WTC11 (cell line): ENCODE measurements around the gene RNF43. TPM values are rescaled to one million over a fixed set of nuclear protein-coding genes. Genes with fewer than 3 reads are reported as not detected.

Experiments
- ATAC-seq: fragments of 200-7000 bp; cut with Tn5 transposase; 2 replicates; pipeline ENCODE4 v1.10.0; 2021; ENCODE audit warnings: mild to moderate bottlenecking, moderate library complexity
- CTCF ChIA-PET: fragments of 300-600 bp; sonication (Branson Sonifier 250); formaldehyde crosslinking; loops from one replicate; lab custom pipeline; 2021; ENCODE audit warnings: antibody characterized with exemption; lab: Charles Lee
- POLR2A ChIA-PET: fragments of 350-600 bp; sonication (Branson Sonifier 250); formaldehyde crosslinking; loops from one replicate; lab custom pipeline; 2021; ENCODE audit warnings: antibody characterized with exemption; lab: Charles Lee
- DNase-seq: peaks from one replicate; pipeline ENCODE4 v3.0.0; 2021; ENCODE audit warnings: low spot score
- H3K27ac Mint-ChIP-seq: 2 replicates; pipeline ENCODE4 v1.8.0; 2021; ENCODE audit warnings: mixed read lengths
- H3K27me3 Mint-ChIP-seq: 2 replicates; pipeline ENCODE4 v1.8.0; 2021; ENCODE audit warnings: low read depth, mild to moderate bottlenecking, moderate library complexity, mixed read lengths
- H3K36me3 Mint-ChIP-seq: 2 replicates; pipeline ENCODE4 v1.8.0; 2021; ENCODE audit warnings: mixed read lengths
- H3K4me1 Mint-ChIP-seq: 2 replicates; pipeline ENCODE4 v1.8.0; 2022; ENCODE audit warnings: mixed read lengths
- H3K4me3 Mint-ChIP-seq: 2 replicates; pipeline ENCODE4 v1.8.0; 2021; ENCODE audit warnings: mild to moderate bottlenecking, moderate library complexity, mixed read lengths
- H3K9me3 Mint-ChIP-seq: 2 replicates; pipeline ENCODE4 v1.8.0; 2021; ENCODE audit warnings: mixed read lengths
- AR ChIP-seq: fragments of 250-450 bp; sonication (Bioruptor Pico); IDR thresholded peaks from 2 replicates; pipeline ENCODE4 v1.9.0; 2021; ENCODE audit warnings: mild to moderate bottlenecking
- ATF6 ChIP-seq: sonication (generic); formaldehyde crosslinking; IDR thresholded peaks from 2 replicates; pipeline ENCODE4 v1.8.1; 2023; ENCODE audit warnings: mild to moderate bottlenecking, missing genetic modification reagents
- MXD4 ChIP-seq: fragments of 250-450 bp; sonication (Bioruptor Pico); IDR thresholded peaks from 2 replicates; pipeline ENCODE4 v1.8.0; 2021; ENCODE audit warnings: mild to moderate bottlenecking, moderate library complexity, borderline replicate concordance
- NR1H2 ChIP-seq: sonication (generic); formaldehyde crosslinking; IDR thresholded peaks from 2 replicates; pipeline ENCODE4 v1.9.0; 2021; ENCODE audit warnings: mild to moderate bottlenecking, moderate library complexity, missing genetic modification reagents
- NR2C2 ChIP-seq: sonication (generic); formaldehyde crosslinking; IDR thresholded peaks from 2 replicates; pipeline ENCODE4 v1.8.0; 2022; ENCODE audit warnings: mild to moderate bottlenecking, missing genetic modification reagents
- PRRX2 ChIP-seq: fragments of 250-450 bp; sonication (Bioruptor Pico); IDR thresholded peaks from 2 replicates; pipeline ENCODE4 v1.8.0; 2021; ENCODE audit warnings: mild to moderate bottlenecking
- SMAD3 ChIP-seq: sonication (generic); formaldehyde crosslinking; IDR thresholded peaks from 2 replicates; pipeline ENCODE4 v1.8.0; 2022; ENCODE audit warnings: missing genetic modification reagents, mild to moderate bottlenecking, borderline replicate concordance
- TCF7 ChIP-seq: sonication (generic); formaldehyde crosslinking; IDR thresholded peaks from 2 replicates; pipeline ENCODE4 v1.8.0; 2022; ENCODE audit warnings: mild to moderate bottlenecking, low read depth, missing genetic modification reagents, moderate library complexity
- ZNF121 ChIP-seq: sonication (generic); formaldehyde crosslinking; IDR thresholded peaks from 2 replicates; pipeline ENCODE4 v1.8.0; 2023; ENCODE audit warnings: missing genetic modification reagents
- ZNF138 ChIP-seq: sonication (generic); formaldehyde crosslinking; conservative IDR thresholded peaks from 2 replicates; pipeline ENCODE4 v1.8.1; 2022; ENCODE audit warnings: mild to moderate bottlenecking, moderate library complexity, missing genetic modification reagents
- ZNF232 ChIP-seq: sonication (generic); formaldehyde crosslinking; IDR thresholded peaks from 2 replicates; pipeline ENCODE4 v1.8.0; 2022; ENCODE audit warnings: mild to moderate bottlenecking, missing genetic modification reagents
- ZNF263 ChIP-seq: sonication (generic); formaldehyde crosslinking; IDR thresholded peaks from 2 replicates; pipeline ENCODE4 v1.8.1; 2022; ENCODE audit warnings: low read depth, mild to moderate bottlenecking, moderate library complexity, missing genetic modification reagents
- ZNF423 ChIP-seq: fragments of 250-450 bp; sonication (Bioruptor Pico); IDR thresholded peaks from 2 replicates; pipeline ENCODE4 v2.1.2; 2022; ENCODE audit warnings: mild to moderate bottlenecking, moderate library complexity
- ZNF671 ChIP-seq: fragments of 250-450 bp; sonication (Bioruptor Pico); IDR thresholded peaks from 2 replicates; pipeline ENCODE4 v1.8.0; 2021; ENCODE audit warnings: mild to moderate bottlenecking
- total RNA-seq: library from RNA; stranded (reverse); gene quantifications from 3 replicates; pipeline ENCODE4 v1.2.3, GENCODE V29; 2021
- TF ChIP-seq, protein P1 (sequence below): sonication (generic); formaldehyde crosslinking; IDR thresholded peaks from 2 replicates; pipeline ENCODE4 v1.8.1; 2022; ENCODE audit warnings: mild to moderate bottlenecking, missing genetic modification reagents, moderate library complexity, borderline replicate concordance
- TF ChIP-seq, protein P2 (sequence below): sonication (generic); formaldehyde crosslinking; IDR thresholded peaks from 2 replicates; pipeline ENCODE4 v1.8.0; 2022; ENCODE audit warnings: mild to moderate bottlenecking, missing genetic modification reagents
- TF ChIP-seq, protein P3 (sequence below): sonication (generic); formaldehyde crosslinking; IDR thresholded peaks from 2 replicates; pipeline ENCODE4 v1.8.0; 2023; ENCODE audit warnings: missing genetic modification reagents
- TF ChIP-seq, protein P4 (sequence below): sonication (generic); formaldehyde crosslinking; IDR thresholded peaks from 2 replicates; pipeline ENCODE4 v1.8.0; 2022; ENCODE audit warnings: mild to moderate bottlenecking, missing genetic modification reagents

RNF43 gene
- total RNA-seq, 1 experiment from 2014 or later = 3.6 TPM

DNA sequence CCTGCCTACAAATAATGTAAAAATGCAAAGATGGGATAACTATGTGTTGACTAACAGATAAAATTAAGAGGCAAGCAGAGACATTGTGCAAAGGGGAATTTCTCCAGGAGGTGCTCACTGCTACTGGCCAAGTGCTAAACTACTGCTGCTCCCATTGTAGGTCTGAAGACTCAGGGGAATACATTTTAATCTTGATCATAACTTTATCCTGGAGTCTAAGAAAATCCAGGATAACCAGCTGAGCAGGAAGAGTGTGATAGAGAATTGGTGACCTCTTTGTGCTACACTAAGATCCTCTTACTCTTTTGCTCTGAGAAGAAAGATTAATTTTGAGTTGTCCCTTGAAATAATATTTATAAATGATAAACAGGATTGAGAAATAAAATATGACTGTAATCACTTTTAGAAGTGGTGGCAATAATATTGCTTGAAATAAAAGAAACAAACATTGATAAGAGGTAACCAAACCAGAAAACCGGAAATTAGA lies 5.9 kb downstream of the RNF43 start:
- peaks cover 4% of the 10 kb centered on the region; the same call in 1 of the 2 replicates for H3K27me3 Mint-ChIP-seq
- ChIA-PET CTCF (interaction anchor here (0.6 kb wide), 1 partner anchor 131 kb away, joined by 3 read pairs; the partner anchor contains the start of gene MPO), POLR2A (no interaction called here)
- no peak for DNase-seq
- no peaks in the 10 kb centered on the region for H3K36me3 Mint-ChIP-seq
- ATAC-seq = no peak
- TF ChIP-seq, protein P1, sequence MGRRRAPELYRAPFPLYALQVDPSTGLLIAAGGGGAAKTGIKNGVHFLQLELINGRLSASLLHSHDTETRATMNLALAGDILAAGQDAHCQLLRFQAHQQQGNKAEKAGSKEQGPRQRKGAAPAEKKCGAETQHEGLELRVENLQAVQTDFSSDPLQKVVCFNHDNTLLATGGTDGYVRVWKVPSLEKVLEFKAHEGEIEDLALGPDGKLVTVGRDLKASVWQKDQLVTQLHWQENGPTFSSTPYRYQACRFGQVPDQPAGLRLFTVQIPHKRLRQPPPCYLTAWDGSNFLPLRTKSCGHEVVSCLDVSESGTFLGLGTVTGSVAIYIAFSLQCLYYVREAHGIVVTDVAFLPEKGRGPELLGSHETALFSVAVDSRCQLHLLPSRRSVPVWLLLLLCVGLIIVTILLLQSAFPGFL (CRISPR knock-in tag) = no peak
- TF ChIP-seq AR = no peak
- no peak for TF ChIP-seq NR1H2
- TF ChIP-seq ZNF423 (CRISPR knock-in tag) = no peak
- TF ChIP-seq SMAD3 (CRISPR knock-in tag) = no peak
- TF ChIP-seq PRRX2 (CRISPR knock-in tag) = no peak
- no peak for TF ChIP-seq ZNF138 (CRISPR knock-in tag)
- TF ChIP-seq, protein P2, sequence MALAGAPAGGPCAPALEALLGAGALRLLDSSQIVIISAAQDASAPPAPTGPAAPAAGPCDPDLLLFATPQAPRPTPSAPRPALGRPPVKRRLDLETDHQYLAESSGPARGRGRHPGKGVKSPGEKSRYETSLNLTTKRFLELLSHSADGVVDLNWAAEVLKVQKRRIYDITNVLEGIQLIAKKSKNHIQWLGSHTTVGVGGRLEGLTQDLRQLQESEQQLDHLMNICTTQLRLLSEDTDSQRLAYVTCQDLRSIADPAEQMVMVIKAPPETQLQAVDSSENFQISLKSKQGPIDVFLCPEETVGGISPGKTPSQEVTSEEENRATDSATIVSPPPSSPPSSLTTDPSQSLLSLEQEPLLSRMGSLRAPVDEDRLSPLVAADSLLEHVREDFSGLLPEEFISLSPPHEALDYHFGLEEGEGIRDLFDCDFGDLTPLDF = no peak
- TF ChIP-seq ZNF671 (CRISPR knock-in tag) = no peak
- no peak for TF ChIP-seq NR2C2
- TF ChIP-seq ZNF263 (CRISPR knock-in tag) = no peak
- TF ChIP-seq, protein P3, sequence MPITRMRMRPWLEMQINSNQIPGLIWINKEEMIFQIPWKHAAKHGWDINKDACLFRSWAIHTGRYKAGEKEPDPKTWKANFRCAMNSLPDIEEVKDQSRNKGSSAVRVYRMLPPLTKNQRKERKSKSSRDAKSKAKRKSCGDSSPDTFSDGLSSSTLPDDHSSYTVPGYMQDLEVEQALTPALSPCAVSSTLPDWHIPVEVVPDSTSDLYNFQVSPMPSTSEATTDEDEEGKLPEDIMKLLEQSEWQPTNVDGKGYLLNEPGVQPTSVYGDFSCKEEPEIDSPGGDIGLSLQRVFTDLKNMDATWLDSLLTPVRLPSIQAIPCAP (CRISPR knock-in tag) = no peak
- TF ChIP-seq ZNF121 = no peak
- no peak for TF ChIP-seq TCF7 (CRISPR knock-in tag)
- TF ChIP-seq MXD4 (CRISPR knock-in tag) = no peak
- no peak for TF ChIP-seq ATF6
- TF ChIP-seq ZNF232 (CRISPR knock-in tag) = no peak
- no peak overlapping the region for H3K4me3 Mint-ChIP-seq
- peaks cover 18% of the 10 kb centered on the region for H3K4me1 Mint-ChIP-seq
- H3K27ac Mint-ChIP-seq = no peak overlapping the region
- no peaks in the 10 kb centered on the region for H3K9me3 Mint-ChIP-seq

DNA sequence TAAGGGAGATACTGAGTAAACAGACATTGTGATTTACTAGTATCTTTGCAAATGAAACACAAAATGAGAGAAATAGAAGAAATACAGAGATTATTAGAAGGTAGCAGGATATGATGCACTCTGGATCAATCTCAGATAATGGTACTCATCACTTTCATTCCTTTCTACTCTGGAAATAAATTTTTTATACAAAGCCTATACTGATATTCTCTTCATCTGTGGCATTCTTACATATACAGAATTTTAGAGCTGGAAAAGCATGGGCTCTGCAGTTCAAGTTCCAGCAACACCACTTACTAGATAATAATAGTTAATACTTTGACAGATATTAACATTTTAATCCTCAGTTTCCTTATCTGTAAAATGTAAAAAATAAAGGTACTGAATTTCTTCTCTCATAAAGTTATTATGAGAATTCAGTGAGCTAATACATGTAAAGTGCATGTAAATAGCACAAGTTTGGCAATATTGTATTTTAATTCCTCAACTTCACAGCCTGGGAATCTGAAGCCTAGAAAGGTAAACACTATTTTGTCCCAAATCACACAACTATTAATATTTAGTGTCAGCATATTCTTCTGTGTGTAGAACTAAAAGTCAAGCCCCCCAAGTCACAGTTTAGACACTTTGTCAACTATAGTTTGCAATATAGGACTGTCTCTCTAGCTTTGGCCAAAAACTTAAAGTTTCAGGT lies 6.5 kb downstream of the RNF43 start:
- DNase-seq = no peak
- H3K27me3 Mint-ChIP-seq = peaks cover 9% of the 10 kb centered on the region
- H3K27ac Mint-ChIP-seq = no peak overlapping the region
- POLR2A ChIA-PET = no interaction called here
- no peak for ATAC-seq
- H3K36me3 Mint-ChIP-seq = no peaks in the 10 kb centered on the region
- TF ChIP-seq, protein P4, sequence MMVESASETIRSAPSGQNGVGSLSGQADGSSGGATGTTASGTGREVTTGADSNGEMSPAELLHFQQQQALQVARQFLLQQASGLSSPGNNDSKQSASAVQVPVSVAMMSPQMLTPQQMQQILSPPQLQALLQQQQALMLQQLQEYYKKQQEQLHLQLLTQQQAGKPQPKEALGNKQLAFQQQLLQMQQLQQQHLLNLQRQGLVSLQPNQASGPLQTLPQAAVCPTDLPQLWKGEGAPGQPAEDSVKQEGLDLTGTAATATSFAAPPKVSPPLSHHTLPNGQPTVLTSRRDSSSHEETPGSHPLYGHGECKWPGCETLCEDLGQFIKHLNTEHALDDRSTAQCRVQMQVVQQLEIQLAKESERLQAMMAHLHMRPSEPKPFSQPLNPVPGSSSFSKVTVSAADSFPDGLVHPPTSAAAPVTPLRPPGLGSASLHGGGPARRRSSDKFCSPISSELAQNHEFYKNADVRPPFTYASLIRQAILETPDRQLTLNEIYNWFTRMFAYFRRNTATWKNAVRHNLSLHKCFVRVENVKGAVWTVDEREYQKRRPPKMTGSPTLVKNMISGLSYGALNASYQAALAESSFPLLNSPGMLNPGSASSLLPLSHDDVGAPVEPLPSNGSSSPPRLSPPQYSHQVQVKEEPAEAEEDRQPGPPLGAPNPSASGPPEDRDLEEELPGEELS = no peak
- no peaks in the 10 kb centered on the region for H3K9me3 Mint-ChIP-seq
- H3K4me1 Mint-ChIP-seq = peaks cover 14% of the 10 kb centered on the region
- H3K4me3 Mint-ChIP-seq = no peak overlapping the region
- CTCF ChIA-PET = no interaction called here
